Caco-2 (cell line): ENCODE results near the gene CASTOR1. TPM values are rescaled to one million over a fixed set of nuclear protein-coding genes. Genes with fewer than 3 reads are reported as not detected.

Source experiments
- BruUV-seq: library from RNA; stranded (reverse); fragments of 400-500 nt; replicated peaks from 2 replicates; lab custom pipeline; 2021; lab: Mats Ljungman, UMichigan
- CTCF ChIA-PET: fragments of 300-600 bp; sonication (Branson Sonifier 250); formaldehyde crosslinking; loops from one replicate; lab custom pipeline; 2022; ENCODE audit warnings: antibody characterized with exemption; lab: Charles Lee
- POLR2A ChIA-PET: fragments of 300-600 bp; sonication (Branson Sonifier 250); formaldehyde crosslinking; loops from one replicate; lab custom pipeline; 2022; ENCODE audit warnings: antibody characterized with exemption; lab: Charles Lee
- DNase-seq, 2 experiments: peaks; one replicate each; pipeline versions ENCODE4 v3.0.0 to v3.0.0-alpha.2; 2020 to 2022
- H3K27me3 ChIP-seq: replicated peaks from 2 replicates; pipeline ENCODE4 v1.6.0; 2011; ENCODE audit warnings: low read length; ENCODE audit not compliant: control insufficient read depth, insufficient read depth
- H3K36me3 ChIP-seq: 2 replicates; pipeline ENCODE4 v1.5.1; 2011; ENCODE audit warnings: low read length; ENCODE audit not compliant: control insufficient read depth, insufficient read depth
- H3K4me1 ChIP-seq: fragments of 250-450 bp; sonication (Bioruptor Pico); 2 replicates; pipeline ENCODE4 v1.5.1; 2020; ENCODE audit warnings: mild to moderate bottlenecking
- H3K4me3 ChIP-seq: 2 replicates; pipeline ENCODE4 v1.5.1; 2011; ENCODE audit warnings: low read depth, mild to moderate bottlenecking, control low read depth, low read length
- H3K9me3 ChIP-seq: fragments of 250-450 bp; sonication (Bioruptor Pico); 2 replicates; pipeline ENCODE4 v1.5.1; 2020; ENCODE audit warnings: mild to moderate bottlenecking, moderate library complexity
- H3K27ac Mint-ChIP-seq: one replicate; pipeline ENCODE4 v1.8.0; 2022; ENCODE audit warnings: mixed read lengths; ENCODE audit not compliant: unreplicated experiment
- H3K27me3 Mint-ChIP-seq: one replicate; pipeline ENCODE4 v1.8.0; 2022; ENCODE audit warnings: mixed read lengths; ENCODE audit not compliant: insufficient read depth, unreplicated experiment
- H3K36me3 Mint-ChIP-seq: one replicate; pipeline ENCODE4 v1.8.0; 2022; ENCODE audit warnings: mild to moderate bottlenecking, mixed read lengths; ENCODE audit not compliant: insufficient read depth, unreplicated experiment
- H3K4me1 Mint-ChIP-seq: one replicate; pipeline ENCODE4 v1.8.0; 2022; ENCODE audit warnings: low read depth, mixed read lengths; ENCODE audit not compliant: unreplicated experiment
- H3K4me3 Mint-ChIP-seq: one replicate; pipeline ENCODE4 v1.8.0; 2022; ENCODE audit warnings: mild to moderate bottlenecking, moderate library complexity, mixed read lengths; ENCODE audit not compliant: unreplicated experiment
- H3K9me3 Mint-ChIP-seq: one replicate; pipeline ENCODE4 v1.8.0; 2022; ENCODE audit warnings: mixed read lengths; ENCODE audit not compliant: unreplicated experiment
- CTCF ChIP-seq, 2 experiments: fragments of 200-600 bp in 1 of 2; IDR thresholded peaks; 1 replicate in 1 of 2; 2 replicates in 1 of 2; pipeline versions ENCODE4 v1.5.1 to v1.8.0; 2011 to 2022; ENCODE audit warnings: antibody characterized with exemption in 1 of 2, control low read depth in 1 of 2, inconsistent platforms in 1 of 2, low read depth in 1 of 2, low read length in 1 of 2, mild to moderate bottlenecking in 1 of 2, moderate library complexity in 1 of 2; ENCODE audit not compliant: insufficient read depth in 1 of 2, severe bottlenecking in 1 of 2, unreplicated experiment in 1 of 2
- intact Hi-C: fragments of 100-400 bp; cut with micrococcal nuclease; formaldehyde crosslinking; loops from one replicate; pipeline ENCODE4 v1.10.0; 2022; ENCODE audit not compliant: unreplicated experiment
- total RNA-seq: library from RNA; stranded (reverse); gene quantifications from 2 replicates; pipeline ENCODE4 v1.2.3, GENCODE V29; 2022

Gene CASTOR1
- total RNA-seq, 1 experiment from 2014 or later: 6.3 TPM

DNA sequence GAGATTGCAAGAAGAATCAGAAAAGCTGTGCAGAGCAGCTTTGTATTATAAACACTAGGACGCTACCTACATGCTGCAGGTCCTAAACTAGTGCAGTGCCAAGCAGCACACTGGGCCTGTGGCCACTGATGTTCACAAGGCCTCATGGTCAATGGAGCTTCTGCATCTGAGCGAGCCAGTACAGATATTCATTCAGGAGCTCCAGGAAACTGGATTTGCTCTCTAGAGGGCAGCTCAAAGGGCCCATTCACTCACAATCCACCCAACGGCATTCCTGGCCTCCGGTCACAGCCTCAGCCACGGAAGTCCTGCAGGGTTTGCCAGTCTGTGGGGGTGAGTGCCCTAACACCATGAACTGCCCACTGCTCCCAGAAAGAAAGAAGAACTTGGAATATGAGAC is 43.2 kb upstream of the CASTOR1 start:
- H3K4me3 Mint-ChIP-seq: no peak overlapping the region
- intact Hi-C loops: no loop called here
- H3K9me3 Mint-ChIP-seq: no peaks in the 10 kb centered on the region
- no peak for DNase-seq
- ChIA-PET POLR2A (no interaction called here), CTCF (interaction anchor here (1.5 to 1.7 kb wide), 2 partner anchors 45 to 55 kb away, joined by 5 to 6 read pairs; partner anchors contain the start of gene RNF215)
- no TSS peak for BruUV-seq
- H3K27me3 ChIP-seq: no peaks in the 10 kb centered on the region
- no peak for TF ChIP-seq CTCF (IDR thresholded peaks at IDR 0.05; ENCODE audit: insufficient read depth in 1 of 2, low read depth in 1 of 2, low read length in 1 of 2, severe bottlenecking in 1 of 2, unreplicated experiment in 1 of 2)
- peaks cover 13% of the 10 kb centered on the region for H3K4me1 ChIP-seq
- no peaks in the 10 kb centered on the region for H3K9me3 ChIP-seq
- peaks cover 14% of the 10 kb centered on the region for H3K4me1 Mint-ChIP-seq
- peaks cover 75% of the 10 kb centered on the region for H3K36me3 Mint-ChIP-seq
- no peak overlapping the region for H3K4me3 ChIP-seq
- no peak overlapping the region for H3K27ac Mint-ChIP-seq
- H3K27me3 Mint-ChIP-seq: no peaks in the 10 kb centered on the region
- peaks cover 2% of the 10 kb centered on the region for H3K36me3 ChIP-seq

DNA sequence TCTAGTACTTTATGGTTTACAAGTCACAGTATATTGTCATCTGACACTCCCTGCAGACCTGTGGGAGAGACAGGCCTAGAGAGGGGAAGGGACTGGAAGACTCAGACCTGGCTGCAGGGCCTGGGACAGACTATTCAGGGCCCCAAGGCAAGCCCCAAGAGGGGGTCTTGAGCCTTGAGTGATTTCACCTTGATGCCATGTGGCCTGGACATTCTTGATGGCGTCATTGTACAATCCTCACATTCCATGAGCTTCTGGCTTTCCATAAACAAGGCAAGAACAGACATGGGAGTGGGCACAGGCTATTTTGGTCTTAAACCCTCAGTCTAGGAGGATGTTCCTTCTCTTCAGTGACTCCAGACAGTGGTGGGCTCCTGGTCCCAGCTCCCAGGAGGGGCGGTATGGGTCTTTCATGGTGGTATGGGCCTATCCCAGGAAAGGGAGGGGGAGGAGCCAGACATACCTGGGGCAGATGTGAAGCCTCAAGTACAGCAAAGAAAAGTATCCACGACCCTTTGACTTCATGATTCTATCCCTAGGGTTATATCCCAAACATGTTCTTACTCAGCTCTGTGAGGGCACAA is 39.3 kb upstream of the CASTOR1 start:
- peaks cover 30% of the 10 kb centered on the region for H3K4me1 Mint-ChIP-seq
- H3K36me3 Mint-ChIP-seq: peaks cover 41% of the 10 kb centered on the region
- H3K4me3 Mint-ChIP-seq: peak overlapping the region; percentile 79
- intact Hi-C loops: no loop called here
- no peaks in the 10 kb centered on the region for H3K9me3 Mint-ChIP-seq
- CTCF ChIA-PET: interaction anchor here (0.5 to 5.2 kb wide), 6 partner anchors 30 to 294 kb away, joined by 3 to 106 read pairs (median 5); partner anchors contain the start of genes CASTOR1 and RNF215
- no peaks in the 10 kb centered on the region for H3K9me3 ChIP-seq
- H3K36me3 ChIP-seq: peaks cover 2% of the 10 kb centered on the region
- no TSS peak for BruUV-seq
- peak overlapping the region; percentile 90 for H3K27ac Mint-ChIP-seq
- no peak for DNase-seq
- POLR2A ChIA-PET: interaction anchor here (2.0 to 2.3 kb wide), 2 partner anchors 28 to 41 kb away, joined by 14 to 44 read pairs; partner anchors contain the start of genes CCDC157 and SF3A1
- H3K27me3 ChIP-seq: no peaks in the 10 kb centered on the region
- peaks cover 27% of the 10 kb centered on the region for H3K4me1 ChIP-seq
- no peak for TF ChIP-seq CTCF (IDR thresholded peaks at IDR 0.05; ENCODE audit: insufficient read depth in 1 of 2, low read depth in 1 of 2, low read length in 1 of 2, severe bottlenecking in 1 of 2, unreplicated experiment in 1 of 2)
- H3K27me3 Mint-ChIP-seq: no peaks in the 10 kb centered on the region
- no peak overlapping the region for H3K4me3 ChIP-seq

DNA sequence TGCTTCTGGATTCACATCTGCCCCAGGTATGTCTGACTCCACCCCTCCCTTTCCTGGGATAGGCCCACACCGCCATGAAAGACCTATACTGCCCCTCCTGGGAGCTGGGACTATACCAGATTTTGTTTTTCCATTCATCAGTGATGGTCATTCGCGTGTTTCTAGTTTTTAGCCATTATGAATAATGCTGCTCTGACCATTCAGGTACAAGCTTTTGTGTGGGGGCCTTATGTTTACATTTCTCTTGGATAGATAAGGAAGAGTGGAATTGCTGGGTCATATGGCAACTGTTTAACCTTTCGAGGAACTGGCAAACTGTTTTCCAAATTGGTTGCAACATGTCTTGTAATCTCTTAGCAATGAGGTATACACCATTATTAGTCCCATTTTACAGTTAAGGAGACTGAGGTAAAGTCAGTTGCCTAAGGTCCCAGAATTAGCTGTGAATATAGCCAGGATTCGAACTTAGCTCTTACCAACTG is 38.6 kb upstream of the CASTOR1 start:
- BruUV-seq: no TSS peak

More for the DNA sequence above, 38.6 kb upstream of the CASTOR1 start:
- no peaks in the 10 kb centered on the region for H3K27me3 Mint-ChIP-seq
- H3K4me3 Mint-ChIP-seq: peak overlapping the region; percentile 79
- CTCF ChIA-PET: interaction anchor here (0.5 to 5.2 kb wide), 8 partner anchors 11 to 294 kb away, joined by 3 to 106 read pairs (median 4); partner anchors contain the start of genes CASTOR1 and RNF215
- H3K4me1 Mint-ChIP-seq: peaks cover 30% of the 10 kb centered on the region
- Histone ChIP-seq H3K4me1 (peaks cover 27% of the 10 kb centered on the region), H3K36me3 (no peaks in the 10 kb centered on the region; the same call in 1 of the 2 replicates), H3K9me3 (no peaks in the 10 kb centered on the region), H3K27me3 (no peaks in the 10 kb centered on the region), H3K4me3 (no peak overlapping the region)
- DNase-seq: peak; percentile 72 to 75
- TF ChIP-seq CTCF (IDR thresholded peaks at IDR 0.05; ENCODE audit: insufficient read depth in 1 of 2, low read depth in 1 of 2, low read length in 1 of 2, severe bottlenecking in 1 of 2, unreplicated experiment in 1 of 2): peak in 1 of 2 experiments; percentile 56
- peaks cover 41% of the 10 kb centered on the region for H3K36me3 Mint-ChIP-seq
- no peaks in the 10 kb centered on the region for H3K9me3 Mint-ChIP-seq
- POLR2A ChIA-PET: interaction anchor here (0.6 to 2.3 kb wide), 3 partner anchors 10 to 40 kb away, joined by 3 to 44 read pairs (median 14); partner anchors contain the start of genes CCDC157 and SF3A1
- peak overlapping the region; percentile 90 for H3K27ac Mint-ChIP-seq
- intact Hi-C loops: loop anchor here (1.0 to 2.0 kb wide), 4 partner anchors 29 to 65 kb away; partner anchors contain the start of genes CASTOR1 and RNF215
